NCI-H1417 (cell line): ENCODE results near the gene STIL.
A peak's percentile ranks its signal among the peaks of the same experiment; 100 is the strongest.
"Not testable (repeated sequence)": the region's sequence is repeated elsewhere in the genome, so short reads cannot be mapped to it uniquely, and the experiment has no call there.

Experiments used
- DNase-seq, 3 experiments: peaks; one replicate each; lab custom pipeline; 2025; lab: John Stamatoyannopoulos, UW

Gene STIL

DNA sequence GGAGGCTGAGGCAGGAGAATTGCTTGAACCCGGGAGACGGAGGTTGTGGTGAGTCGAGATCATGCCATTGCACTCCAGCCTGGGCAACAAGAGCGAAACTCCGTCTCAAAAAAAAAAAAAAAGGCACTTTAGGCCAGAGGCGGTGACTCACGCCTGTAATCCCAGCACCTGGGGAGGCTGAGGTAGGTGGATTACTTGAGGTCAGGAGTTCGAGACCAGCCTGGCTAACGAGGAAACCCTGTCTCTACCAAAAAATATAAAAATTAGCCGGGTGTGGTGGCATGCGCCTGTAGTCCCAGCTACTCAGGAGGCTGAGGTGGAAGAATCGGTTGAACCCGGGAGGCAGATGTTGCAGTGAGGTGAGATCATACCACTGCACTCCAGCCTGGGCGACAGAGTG lies 6.0 kb upstream of the STIL start:
- DNase-seq = not testable (repeated sequence)

DNA sequence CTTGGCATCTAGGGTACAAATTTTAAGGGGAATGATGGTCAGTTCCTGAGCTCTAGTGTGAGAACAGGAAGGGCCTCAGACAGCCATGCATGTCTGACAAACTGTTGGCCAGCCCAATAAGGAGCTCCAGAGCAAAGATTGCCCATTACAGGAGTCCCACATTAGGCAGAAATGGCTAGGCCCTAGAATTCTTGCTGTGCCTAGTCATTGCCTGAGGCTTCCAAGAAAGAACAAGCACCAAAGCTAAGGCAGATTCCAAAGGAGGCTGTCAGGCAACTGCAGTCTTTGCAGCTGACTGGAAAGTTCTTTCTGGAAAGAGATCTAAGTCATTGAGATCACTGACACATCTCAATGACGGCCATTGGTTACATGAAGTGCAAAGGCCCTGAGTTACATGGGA lies 3.9 kb upstream of the STIL start:
- DNase-seq = no peak

DNA sequence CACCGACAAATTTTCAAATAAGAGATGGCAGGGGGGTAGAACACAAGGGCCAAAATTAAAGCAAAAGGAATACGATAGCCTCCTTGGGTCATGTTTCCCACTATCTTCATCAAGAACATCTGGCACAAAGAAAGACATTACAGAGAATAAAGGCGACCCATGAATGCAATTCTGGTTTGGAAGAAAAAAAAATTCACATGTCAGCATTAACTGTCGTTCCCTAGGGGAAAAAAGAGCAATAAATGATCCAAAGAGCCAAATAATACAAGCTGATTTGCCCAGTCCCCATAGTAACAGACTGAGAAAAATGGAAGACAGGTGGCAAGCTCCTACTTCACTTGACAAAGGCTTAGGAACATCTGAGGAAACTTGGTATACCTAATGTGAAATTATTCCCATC lies 4.5 kb downstream of the STIL start:
- no peak for DNase-seq

DNA sequence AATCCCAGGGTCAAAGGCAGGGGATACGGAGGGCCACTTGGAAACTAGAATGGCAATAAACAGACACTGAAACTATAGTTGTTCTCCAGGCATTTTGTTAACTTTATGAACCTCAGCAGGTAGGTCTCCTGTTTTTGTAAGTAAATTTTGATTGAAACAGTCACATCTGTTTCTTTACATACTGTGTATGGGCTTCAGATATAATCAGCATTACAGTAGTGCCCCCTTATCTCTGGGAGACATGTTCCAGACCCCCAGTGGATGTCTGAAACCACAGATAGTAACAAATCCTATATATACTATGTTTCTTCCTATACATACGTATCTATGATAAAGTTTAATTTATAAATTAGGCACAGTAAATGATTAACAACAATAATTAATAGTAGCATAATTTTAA lies 11.5 kb downstream of the STIL start:
- DNase-seq = no peak

DNA sequence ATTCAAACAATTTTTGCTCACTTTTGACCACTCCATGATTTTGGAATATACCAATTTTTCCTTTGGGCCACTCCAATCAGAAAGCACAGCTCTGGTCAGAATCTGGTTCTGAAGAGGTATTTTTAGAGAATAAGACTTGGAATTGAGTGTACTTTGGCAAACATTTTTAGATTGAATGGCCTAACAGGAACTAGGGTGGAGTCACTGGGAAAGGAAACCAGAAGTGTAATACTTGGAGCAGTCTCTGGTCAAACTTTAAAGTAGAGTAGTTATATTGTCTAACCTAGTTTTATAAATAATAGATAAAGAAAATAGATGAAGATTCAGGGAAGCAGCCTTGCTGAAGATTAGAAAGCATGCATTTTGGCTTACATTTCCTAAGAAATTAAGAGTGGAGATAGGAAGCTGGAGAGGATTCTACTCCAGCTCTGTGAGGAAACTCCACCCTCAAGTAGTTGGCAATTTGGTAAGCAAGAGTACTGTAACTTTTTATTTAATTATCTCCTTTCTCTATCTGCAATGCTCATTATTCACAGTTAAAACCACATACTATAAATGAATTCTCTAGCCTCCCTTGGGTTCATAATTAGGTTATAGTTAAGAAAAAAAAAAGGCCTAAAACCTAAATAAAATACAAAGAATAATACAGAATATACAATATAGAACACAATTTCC lies 15.8 kb downstream of the STIL start:
- no peak for DNase-seq

DNA sequence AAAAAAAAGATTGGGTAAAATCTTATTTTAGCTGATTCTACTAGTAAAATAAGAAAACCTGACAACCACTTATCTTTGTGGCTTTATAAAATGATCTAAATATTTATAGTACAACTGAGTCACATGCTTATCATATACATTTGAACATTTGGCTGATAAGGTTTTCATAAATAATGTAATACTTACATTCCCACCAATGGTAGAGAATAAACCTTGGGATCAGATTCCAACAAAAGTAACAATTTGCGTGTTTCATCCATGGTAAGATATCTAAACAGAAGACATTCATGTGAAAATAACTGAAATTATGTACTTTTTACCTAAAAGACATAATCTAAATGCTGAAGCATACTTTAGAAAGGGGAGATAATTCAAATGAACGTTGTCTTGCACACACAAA lies 18.4 kb downstream of the STIL start:
- no peak for DNase-seq

DNA sequence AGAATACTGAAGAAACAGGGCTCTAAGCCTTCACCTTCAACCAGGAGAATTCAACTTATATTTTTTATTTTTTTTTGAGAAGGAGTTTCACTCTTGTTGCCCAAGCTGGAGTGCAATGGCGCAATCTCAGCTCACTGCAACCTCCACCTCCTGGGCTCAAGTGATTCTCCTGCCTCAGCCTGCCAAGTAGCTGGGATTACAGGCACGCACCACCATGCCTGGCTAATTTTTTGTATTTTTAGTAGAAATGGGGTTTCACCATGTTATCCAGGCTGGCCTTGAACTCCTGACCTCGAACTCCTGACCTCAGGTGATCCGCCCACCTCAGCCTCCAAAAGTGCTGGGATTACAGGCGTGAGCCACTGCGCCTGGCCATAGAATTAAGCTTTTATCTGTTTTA lies 19.1 kb downstream of the STIL start:
- DNase-seq = not testable (repeated sequence)

DNA sequence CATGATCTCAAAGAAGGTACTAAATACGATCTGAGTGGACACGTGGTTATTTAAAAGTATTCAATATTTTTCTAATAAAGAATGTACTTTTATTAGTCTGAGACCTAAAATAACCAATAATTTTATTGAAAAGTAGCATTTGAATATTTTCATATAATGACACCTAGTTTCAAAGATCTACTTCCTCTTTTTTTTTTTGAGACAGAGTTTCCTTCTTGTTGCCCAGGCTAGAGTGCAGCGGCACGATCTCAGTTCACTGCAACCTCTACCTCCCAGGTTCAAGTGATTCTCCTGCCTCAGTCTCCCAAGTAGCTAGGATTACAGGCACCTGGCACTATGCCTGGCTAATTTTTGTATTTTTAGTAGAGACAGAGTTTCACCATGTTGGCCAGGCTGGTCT lies 25.8 kb downstream of the STIL start:
- DNase-seq = not testable (repeated sequence)

DNA sequence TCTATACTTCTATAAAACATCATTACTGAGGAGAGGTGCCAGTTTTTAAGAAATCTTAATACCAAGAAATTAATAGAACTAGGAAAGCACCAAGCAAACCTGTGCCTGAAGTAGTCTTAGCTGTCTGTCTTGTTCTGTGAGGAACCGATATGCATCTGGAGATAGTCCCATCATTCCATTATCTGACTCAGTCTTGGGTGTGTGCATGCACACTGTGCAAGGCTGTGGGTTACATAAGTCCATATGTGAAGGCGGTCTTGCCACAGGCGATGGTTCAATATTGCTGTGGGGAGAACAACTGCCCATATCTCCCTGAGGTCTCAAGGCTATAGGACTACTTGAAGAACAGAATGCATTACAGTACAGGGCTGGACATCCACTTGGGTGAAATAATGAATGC lies 33.8 kb downstream of the STIL start:
- DNase-seq = no peak

DNA sequence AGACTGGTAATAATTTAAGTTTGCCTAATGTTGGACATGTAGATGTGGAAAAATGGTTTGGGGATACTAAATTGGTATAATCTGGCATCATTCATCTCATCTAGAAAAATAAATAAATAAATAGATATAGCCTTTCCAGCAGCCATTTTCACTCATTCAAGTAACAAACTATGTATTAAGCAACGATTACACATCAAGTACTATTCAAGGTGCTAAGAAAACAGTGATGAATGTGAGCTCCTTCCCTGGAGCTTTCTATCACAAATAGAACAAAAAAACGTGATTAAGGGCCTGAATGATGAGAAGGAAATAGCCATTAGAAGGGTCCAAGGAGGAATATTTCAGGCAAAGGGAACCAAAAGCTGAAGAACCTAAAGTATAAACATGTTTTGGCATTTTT lies 37.1 kb downstream of the STIL start:
- DNase-seq = no peak

DNA sequence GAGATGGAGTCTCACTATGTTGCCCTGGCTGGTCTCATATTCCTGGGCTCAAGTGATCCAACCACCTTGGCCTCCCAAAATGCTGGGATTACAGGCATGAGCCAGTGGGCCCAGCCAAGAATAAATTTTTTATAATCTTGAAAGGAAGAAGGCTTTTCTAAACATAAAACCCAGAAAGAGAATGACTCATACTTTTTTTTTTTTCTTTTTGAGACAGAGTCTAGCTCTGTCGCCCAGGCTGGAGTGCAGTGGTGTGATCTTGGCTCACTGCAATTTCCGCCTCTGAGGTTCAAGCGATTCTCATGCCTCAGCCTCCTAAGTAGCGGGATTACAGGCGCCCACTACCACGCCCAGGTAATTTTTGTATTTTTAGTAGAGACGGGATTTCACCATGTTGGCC lies 38.1 kb downstream of the STIL start:
- DNase-seq = not testable (repeated sequence)

DNA sequence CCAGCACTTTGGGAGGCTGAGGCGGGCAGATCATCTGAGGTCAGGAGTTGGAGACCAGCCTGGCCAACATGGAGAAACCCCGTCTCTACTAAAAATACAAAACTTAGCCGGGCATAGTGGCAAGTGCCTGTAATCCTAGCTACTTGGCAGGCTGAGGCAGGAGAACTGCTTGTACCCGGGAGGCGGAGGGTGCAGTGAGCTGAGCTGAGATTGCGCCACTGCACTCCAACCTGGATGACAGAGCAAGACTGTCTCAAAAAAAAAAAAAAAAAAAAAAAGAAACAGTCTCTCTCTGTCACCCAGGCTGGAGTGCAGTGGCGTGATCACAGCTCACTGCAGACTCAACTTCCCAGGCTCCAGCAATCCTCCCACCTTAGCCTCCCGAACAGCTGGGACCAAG lies 48.4 kb downstream of the STIL start:
- DNase-seq = not testable (repeated sequence)

DNA sequence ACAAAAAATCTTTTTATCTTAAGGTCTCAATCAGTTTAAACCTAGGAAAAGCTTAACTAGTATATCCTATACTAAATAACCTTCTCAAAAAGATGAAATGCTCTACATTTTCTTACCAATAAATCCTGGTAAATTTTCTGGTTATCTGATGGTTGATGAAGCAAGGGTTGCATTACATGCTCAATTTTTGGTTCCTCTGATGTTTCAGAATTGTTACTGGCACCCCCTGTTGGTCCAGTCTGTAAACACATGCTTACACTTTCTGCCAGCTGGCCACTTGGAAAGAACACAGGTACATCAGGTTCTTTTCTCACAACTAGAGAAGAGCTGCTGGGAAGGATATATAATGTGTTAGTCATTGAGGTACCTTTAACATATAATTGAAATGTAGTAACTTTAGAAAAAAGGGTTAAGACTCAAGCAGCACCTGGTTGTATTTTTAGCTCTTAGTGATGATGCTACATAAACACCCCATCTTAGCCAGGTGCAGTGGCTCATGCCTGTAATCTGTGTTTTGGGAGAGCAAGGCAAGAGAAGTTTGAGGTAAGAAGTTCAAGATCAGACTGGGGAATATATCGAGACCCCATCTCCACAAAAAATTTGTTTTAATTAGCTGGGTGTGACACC lies 51.0 kb downstream of the STIL start:
- DNase-seq = peak; percentile 10 to 66 (median 12)

DNA sequence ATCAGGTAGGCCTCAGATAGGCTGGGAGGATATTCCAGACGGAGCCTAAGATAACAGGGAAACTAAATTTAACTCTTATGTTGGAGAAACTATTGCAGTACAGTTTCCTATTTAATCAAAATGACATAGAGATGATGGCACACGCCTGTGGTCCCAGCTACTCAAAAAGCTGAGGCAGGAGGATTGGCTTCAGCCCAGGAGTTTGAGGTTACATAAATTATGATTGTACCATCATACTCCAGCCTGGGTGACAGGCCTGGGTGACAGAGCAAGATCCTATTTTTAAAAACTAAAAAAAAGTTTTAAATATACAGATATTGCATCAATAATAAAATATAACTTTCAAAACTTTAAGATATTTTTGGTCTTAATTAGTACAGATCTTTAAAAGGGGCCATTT lies 56.7 kb downstream of the STIL start:
- no peak for DNase-seq

DNA sequence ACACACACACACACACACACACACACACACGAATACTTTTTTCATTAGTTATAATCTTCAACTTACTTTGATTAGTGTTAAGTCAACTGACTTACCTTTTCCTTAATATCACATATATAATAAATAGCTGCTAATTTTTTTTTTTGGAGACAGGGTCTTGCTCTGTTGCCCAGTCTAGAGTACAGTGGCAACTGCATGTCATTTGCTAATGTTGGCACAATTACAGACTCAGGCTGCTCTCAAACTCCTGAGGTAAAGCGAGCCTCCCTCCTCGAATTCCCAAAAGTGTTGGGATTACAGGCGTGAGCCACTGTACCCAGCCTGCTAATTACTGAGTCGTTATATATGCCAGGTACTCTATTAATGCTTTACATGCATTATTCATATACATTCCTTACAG lies 61.2 kb downstream of the STIL start:
- no peak for DNase-seq

DNA sequence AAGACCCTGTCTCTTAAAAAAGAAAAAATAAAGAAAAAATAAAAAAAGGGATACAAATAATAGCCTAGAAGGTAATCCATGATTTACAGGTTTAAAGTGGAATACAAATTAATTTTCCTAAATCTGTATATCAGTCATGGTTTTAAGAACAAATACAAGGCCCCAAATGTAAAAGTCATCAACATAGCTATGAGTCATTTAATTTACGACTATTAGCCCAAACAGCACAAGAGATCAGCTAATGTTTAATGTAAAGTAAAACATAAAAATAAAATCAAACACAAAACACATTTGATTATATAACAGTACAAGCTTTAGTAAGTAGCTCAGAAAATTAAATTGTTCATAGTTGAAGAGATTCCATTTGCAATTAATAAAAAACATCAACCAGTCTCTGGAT lies 61.6 kb downstream of the STIL start:
- DNase-seq = no peak

DNA sequence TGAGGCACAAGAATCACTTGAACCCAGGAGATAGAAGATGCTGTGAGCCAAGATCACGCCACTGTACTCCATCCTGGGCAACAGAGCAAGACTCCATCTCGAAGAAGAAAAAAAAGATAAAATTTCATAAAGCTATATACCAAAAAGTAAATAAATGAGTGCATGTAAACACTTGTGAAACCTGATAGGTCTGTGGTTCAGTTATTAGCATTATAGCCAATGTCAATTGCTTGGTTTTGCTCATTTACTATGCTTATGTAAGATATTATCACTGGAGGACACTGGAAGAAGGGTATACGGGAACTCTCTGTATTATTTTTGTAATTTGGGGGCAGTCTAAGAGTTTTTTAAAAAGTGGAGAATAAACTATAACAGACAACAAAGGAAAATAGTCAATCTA lies 64.2 kb downstream of the STIL start:
- no peak for DNase-seq

DNA sequence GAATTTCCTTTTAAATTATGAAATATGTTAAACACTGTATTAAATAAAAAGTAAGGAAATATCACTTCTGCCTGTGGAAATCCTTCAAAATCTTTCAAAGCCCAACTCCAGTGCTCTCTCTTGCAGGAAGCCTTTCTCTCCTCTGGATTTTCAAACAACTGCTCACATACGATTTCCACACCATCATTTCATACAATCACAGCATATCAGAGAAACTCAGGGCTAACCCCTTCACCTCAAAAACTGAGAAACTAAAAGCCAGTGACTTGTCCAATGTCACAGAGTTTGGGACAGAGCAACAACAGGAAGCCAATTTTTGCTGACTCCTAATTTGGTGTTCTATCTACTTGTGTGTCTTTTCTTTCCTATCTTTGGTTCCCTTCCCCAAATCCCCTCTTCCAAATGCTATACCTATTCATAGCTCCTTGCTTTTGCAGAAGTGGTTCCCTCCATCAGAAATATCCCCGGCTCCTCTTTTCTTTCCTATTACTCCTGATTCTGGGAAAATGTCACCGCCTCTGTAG lies 69.5 kb downstream of the STIL start:
- no peak for DNase-seq

DNA sequence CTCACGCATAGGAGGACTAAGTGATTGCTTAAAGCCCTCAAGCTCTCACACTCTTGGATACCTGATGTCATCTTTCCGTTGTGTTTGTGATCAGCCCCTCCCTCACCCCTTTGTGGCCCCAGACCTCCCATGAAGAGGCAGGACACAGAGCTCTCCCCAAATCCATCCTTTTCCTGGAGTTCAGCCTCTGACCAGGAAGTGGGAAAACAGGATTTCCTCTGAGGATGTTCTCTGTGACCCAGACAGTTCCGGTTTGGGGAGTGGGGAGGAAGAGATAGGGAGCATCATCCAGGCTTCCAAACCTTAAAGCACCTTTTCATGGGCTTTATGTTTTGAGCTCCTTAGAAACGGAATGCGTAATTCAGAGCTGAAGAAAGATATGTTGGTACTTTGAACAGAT lies 70.0 kb downstream of the STIL start:
- no peak for DNase-seq

DNA sequence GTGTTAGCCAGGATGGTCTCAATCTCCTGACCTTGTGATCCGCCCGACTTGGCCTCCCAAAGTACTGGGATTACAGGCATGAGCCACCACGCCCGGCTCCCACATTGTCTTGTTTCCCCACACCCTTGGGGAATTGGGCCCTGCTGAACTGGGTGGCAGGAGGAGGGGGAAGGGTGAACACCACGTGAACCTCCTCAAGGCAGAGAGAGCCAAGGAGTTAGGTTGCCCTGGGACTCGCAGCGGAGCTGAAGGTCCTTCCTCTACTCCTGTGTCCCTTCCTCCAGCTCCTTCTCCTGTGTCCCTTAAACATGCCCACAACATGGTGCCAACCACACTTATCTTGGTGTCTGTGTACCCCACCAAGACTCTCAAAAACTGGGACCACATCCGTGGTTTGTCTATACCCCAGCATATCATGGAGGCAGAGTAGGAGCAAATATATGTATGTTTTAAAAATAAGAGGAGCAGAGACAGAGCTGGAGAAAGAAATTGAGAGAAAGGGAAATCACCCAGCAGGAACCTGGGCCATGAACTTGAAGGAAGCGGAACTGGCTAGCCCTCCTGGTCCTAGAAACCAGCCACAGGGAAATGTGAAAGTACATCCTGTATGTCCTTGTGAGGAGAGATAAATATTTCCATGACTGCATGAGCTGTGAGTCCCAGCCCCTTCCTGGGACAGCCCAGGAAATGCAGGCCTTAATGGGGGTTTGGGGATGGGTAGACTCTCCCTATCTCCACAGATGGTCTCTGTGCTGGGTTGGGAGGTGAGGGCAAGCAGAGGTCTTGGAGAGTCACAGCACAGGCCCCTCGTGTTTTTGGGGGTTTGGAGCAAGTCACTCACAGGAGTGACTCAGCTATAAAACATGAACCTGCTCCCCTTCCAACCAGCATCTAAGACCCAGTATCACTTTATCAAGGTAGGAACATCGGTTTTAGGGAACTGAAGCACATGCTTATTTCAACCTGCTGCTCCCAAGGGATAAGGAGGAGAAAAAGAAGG lies 72.5 kb downstream of the STIL start:
- no peak for DNase-seq

DNA sequence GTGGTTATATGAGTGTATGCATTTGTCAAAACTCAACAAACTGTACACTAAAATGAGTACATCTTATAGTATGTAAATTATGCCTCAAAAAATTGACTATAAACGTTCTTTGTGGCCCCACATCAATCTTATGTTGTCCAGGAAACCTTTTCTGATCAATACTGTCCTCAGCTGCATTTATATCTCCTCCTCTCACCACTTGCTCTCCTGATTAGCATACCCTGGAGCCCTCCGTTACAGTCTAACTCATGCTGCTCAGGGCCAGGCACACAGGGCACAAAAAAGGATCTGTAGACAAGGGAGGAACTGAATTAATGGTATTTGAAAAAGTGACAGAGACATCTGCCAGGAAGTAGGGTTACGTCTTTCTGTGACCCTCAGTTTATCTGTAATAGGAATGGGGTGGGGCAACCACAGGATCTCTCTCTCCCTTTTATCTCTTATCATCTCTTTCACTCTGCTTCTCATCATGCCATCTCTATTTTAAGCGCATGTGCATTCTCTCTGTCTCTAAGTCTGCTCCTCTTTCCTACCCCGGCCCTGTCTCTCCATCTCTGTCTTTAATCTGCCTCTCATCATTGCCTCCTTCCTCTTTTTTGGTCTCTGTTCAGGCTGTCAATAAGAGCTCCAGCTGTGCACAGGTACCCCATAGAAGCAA lies 74.9 kb downstream of the STIL start:
- DNase-seq = no peak

DNA sequence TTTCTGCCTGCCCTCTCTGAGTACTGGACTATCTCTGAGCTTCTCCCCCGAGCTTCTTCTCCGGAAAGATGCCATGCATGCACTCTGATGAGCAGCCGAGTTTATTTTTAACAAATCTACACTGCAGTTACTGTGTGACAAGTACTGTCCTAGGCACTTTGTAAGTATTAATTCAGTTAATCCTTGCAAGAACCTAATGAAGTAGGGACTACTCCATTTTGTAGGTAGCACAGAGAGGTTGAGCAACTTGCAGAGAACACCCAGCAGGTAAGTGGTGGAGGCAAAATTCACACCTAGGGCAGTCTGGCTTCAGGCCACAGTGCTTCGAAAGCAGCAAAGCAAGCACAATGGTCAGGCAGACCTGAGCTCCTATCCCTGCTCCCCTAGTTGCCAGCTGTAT lies 78.1 kb downstream of the STIL start:
- no peak for DNase-seq
